Upper lobe of left lung (tissue), 4 donors: ENCODE data around the gene KLHL7.

Experiments
- EP300 ChIP-seq, 4 donors: sonication (generic); formaldehyde crosslinking; IDR thresholded peaks; one replicate each; pipeline ENCODE4 v1.5.1; 2017; ENCODE audit warnings: antibody characterized with exemption in 4 of 4, control low read depth in 2 of 4
- POLR2A ChIP-seq, 4 donors: fragments of 450-650 bp; IDR thresholded peaks; one replicate each; pipeline ENCODE4 v1.5.1; 2016 to 2017; ENCODE audit warnings: antibody characterized with exemption in 4 of 4, mild to moderate bottlenecking in 2 of 4
- POLR2AphosphoS5 ChIP-seq, 2 donors: sonication (generic); formaldehyde crosslinking; IDR thresholded peaks; one replicate each; pipeline ENCODE4 v1.5.1; 2017; ENCODE audit warnings: antibody characterized with exemption in 2 of 2
- TF ChIP-seq, protein P1 (sequence below), 6 experiments: fragments of 450-650 bp in 4 of 6; fragments of 200-600 bp in 2 of 6; sonication (generic) in 2 of 6; IDR thresholded peaks; one replicate each; pipeline ENCODE4 v1.5.1; 2016 to 2019; ENCODE audit warnings: antibody characterized with exemption in 6 of 6

DNA sequence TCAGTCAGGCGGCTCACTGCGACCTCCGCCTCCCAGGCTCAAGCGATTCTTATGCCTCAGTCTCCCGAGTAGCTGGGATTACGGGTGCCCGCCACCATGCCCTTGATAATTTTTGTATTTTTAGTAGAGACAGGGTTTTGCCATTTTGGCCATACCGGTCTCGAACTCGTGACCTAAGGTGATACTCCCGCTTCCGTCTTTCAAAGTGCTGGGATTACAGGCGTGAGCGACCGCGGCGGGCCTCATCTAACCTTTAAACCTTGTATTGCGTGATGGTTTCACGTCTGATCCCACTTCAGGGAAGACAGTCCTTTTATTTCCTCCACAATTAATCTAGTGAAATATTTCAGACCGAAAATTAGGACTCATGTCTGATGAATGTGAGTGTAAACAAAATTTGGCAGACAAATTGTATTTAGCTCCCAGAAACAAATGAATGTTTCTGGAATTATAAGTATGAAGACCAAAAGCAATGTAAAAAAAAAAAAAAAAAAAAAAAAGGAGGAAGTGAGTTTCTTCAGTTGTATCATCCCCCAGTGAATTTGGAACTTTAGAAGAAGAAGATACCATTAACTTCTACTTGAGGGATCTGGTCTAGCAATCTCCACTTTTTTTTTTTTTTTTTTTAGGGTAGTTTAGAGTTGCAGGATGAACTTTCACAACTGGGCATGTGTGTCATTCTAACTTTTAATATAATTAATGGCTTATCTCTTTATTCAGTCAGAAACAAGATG, 77.9 kb downstream of the KLHL7 start:
- TF ChIP-seq, protein P1, sequence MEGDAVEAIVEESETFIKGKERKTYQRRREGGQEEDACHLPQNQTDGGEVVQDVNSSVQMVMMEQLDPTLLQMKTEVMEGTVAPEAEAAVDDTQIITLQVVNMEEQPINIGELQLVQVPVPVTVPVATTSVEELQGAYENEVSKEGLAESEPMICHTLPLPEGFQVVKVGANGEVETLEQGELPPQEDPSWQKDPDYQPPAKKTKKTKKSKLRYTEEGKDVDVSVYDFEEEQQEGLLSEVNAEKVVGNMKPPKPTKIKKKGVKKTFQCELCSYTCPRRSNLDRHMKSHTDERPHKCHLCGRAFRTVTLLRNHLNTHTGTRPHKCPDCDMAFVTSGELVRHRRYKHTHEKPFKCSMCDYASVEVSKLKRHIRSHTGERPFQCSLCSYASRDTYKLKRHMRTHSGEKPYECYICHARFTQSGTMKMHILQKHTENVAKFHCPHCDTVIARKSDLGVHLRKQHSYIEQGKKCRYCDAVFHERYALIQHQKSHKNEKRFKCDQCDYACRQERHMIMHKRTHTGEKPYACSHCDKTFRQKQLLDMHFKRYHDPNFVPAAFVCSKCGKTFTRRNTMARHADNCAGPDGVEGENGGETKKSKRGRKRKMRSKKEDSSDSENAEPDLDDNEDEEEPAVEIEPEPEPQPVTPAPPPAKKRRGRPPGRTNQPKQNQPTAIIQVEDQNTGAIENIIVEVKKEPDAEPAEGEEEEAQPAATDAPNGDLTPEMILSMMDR (IDR thresholded peaks at IDR 0.05), result no peak
- TF ChIP-seq POLR2A (IDR thresholded peaks at IDR 0.05) (no peak), POLR2AphosphoS5 (IDR thresholded peaks at IDR 0.05) (no peak), EP300 (IDR thresholded peaks at IDR 0.05) (no peak)
